Spleen (tissue), 11 donors: Measurements from ENCODE around the gene PNPO. TPM values are rescaled to one million over a fixed set of nuclear protein-coding genes. Genes with fewer than 3 reads are reported as not detected.
A peak's percentile ranks its signal among the peaks of the same experiment; 100 is the strongest.

Experiments
- DNase-seq: peaks from one replicate; pipeline ENCODE4 v3.0.0-alpha.2; 2020
- H3K27ac ChIP-seq, 8 donors: fragments of 200-600 bp; sonication (generic) in 7 of 8; 1 replicate in 4 of 8; 2 replicates in 4 of 8; pipeline versions ENCODE4 v1.5.0 to v1.8.0; 2016 to 2021; ENCODE audit warnings: inconsistent platforms in 4 of 8, mild to moderate bottlenecking in 4 of 8, moderate library complexity in 1 of 8
- H3K27me3 ChIP-seq, 7 donors: fragments of 200-600 bp; sonication (generic) in 6 of 7; replicated peaks in 1 of 7; 1 replicate in 4 of 7; 2 replicates in 3 of 7; pipeline versions ENCODE4 v1.5.0 to v1.8.0; 2016 to 2021; ENCODE audit warnings: inconsistent platforms in 3 of 7, mild to moderate bottlenecking in 1 of 7
- H3K36me3 ChIP-seq, 6 donors: fragments of 200-600 bp; sonication (generic) in 5 of 6; 1 replicate in 4 of 6; 2 replicates in 2 of 6; pipeline versions ENCODE4 v1.5.0 to v1.8.0; 2016 to 2021; ENCODE audit warnings: inconsistent platforms in 2 of 6
- H3K4me1 ChIP-seq, 6 donors: fragments of 200-600 bp; sonication (generic) in 5 of 6; 1 replicate in 3 of 6; 2 replicates in 3 of 6; pipeline versions ENCODE4 v1.5.0 to v1.8.0; 2016 to 2021; ENCODE audit warnings: inconsistent platforms in 3 of 6
- H3K4me3 ChIP-seq, 8 donors: fragments of 200-600 bp; sonication (generic) in 7 of 8; 1 replicate in 4 of 8; 2 replicates in 4 of 8; pipeline versions ENCODE4 v1.5.0 to v1.8.0; 2016 to 2021; ENCODE audit warnings: inconsistent platforms in 4 of 8, mild to moderate bottlenecking in 4 of 8, moderate library complexity in 2 of 8
- H3K9me3 ChIP-seq, 8 donors: fragments of 200-600 bp; sonication (generic) in 7 of 8; 1 replicate in 4 of 8; 2 replicates in 4 of 8; pipeline versions ENCODE4 v1.5.0 to v1.8.0; 2016 to 2021; ENCODE audit warnings: inconsistent platforms in 4 of 8
- CTCF ChIP-seq, 11 experiments: fragments of 200-600 bp in 7 of 11; fragments of 450-650 bp in 4 of 11; sonication (generic) in 4 of 11; IDR thresholded peaks in 8 of 11; conservative IDR thresholded peaks in 3 of 11; 1 replicate in 7 of 11; 2 replicates in 4 of 11; pipeline versions ENCODE4 v1.4.0 to v1.8.0; 2016 to 2021; ENCODE audit warnings: antibody characterized with exemption in 11 of 11, inconsistent platforms in 4 of 11, mild to moderate bottlenecking in 1 of 11
- POLR2A ChIP-seq, 3 donors: fragments of 450-650 bp; IDR thresholded peaks; one replicate each; pipeline ENCODE4 v1.5.1; 2017; ENCODE audit warnings: antibody characterized with exemption in 3 of 3, mild to moderate bottlenecking in 1 of 3
- POLR2AphosphoS5 ChIP-seq, 3 donors: sonication (generic); formaldehyde crosslinking; IDR thresholded peaks; one replicate each; pipeline ENCODE4 v1.5.1; 2017; ENCODE audit warnings: antibody characterized with exemption in 3 of 3
- WGBS, 5 donors: extraction: QIAGEN DNeasy Blood & Tissue Kit in 3 of 5; methylation state at CpG; one replicate each; pipeline versions ENCODE4 v1.1.5 to v1.1.7; 2013 to 2018; 5-methylcytosine and 5-hydroxymethylcytosine counted together
- intact Hi-C: fragments of 100-400 bp; cut with DNase I; formaldehyde crosslinking; loops from one replicate; pipeline ENCODE4 v1.15.0; 2023; ENCODE audit warnings: low total_unique reads
- polyA plus RNA-seq, 3 donors: library from polyadenylated mRNA; stranded (reverse); fragments of 200-250 nt; gene quantifications; one replicate each; pipeline ENCODE4 v1.2.1, GENCODE V29; 2013
- total RNA-seq, 7 donors: library from RNA; depleted of rRNA in 3 of 7; stranded (reverse); fragments of >200 nt in 3 of 7; fragmentation: NEBNext Ultra II Directional in 4 of 7; extraction: Animal tissue kit (Norgen Biotek cat#: 25700) in 4 of 7; gene quantifications; one replicate each; pipeline versions ENCODE4 v1.1.0 to v1.2.1, GENCODE V29; 2016 to 2021
- donor health status: healthy with polysubstance abuse.
- donor health status: DM: no; HTN: no; CAD: no; lungs with moderate emphysema.
- donor health status: DM: no; HTN: no; CAD: no.
- donor health status: Bipolar disorder and iron deficiency.
- donor health status: healthy.
- donor health status: DM: no; HTN: no; CAD: no.
- donor health status: DM: yes; HTN: yes; CAD: no.

PNPO gene
- total and polyA plus RNA-seq, 10 donors, result 6.1 to 28.9 (median 26.6) TPM

- H3K9me3 ChIP-seq, result no peaks in the 10 kb centered on the region
- H3K36me3 ChIP-seq, result peaks cover 0 to 33% (median 4%) of the 10 kb centered on the region in 6 donors
- intact Hi-C loops, result loop anchor here (2.0 kb wide), 1 partner anchor 45 kb away; the partner anchor contains the start of gene PNPO
- H3K4me1 ChIP-seq, result peaks cover 10 to 76% (median 45%) of the 10 kb centered on the region in 6 donors
- peak within 1 kb of the TSS; percentile 96 to 100 (median 99) for H3K27ac ChIP-seq
- 0 to 1% (median 0%) methylated on average over 9 to 70 of the region's 70 CpGs for WGBS, 5 donors
- peak; percentile 97 for DNase-seq
- H3K27me3 ChIP-seq, result no peaks in the 10 kb centered on the region
- peak within 1 kb of the TSS; percentile 62 to 83 (median 72) for H3K4me3 ChIP-seq
- peak in 2 of 3 donors; percentile 21 to 63 for TF ChIP-seq POLR2A (IDR thresholded peaks at IDR 0.05)
- peak; percentile 84 to 89 (median 88) for TF ChIP-seq POLR2AphosphoS5 (IDR thresholded peaks at IDR 0.05)
- TF ChIP-seq CTCF (IDR thresholded peaks at IDR 0.05 in 8 of 11, conservative IDR thresholded peaks at IDR 0.05 in 3 of 11), result peak in 6 of 11 experiments; percentile 17 to 78 (median 46)
These were observed 45.3 kb upstream of the PNPO start, which contains the start of gene SP2 for GRCh38 chr17:47895856-47896671. Gene SP2, plus strand, starts transcription at chr17:47896236. Its CDS starts 51 bp downstream, at chr17:47896287.

- Histone ChIP-seq H3K27ac (peak overlapping the region; percentile 96 to 100 (median 99)), H3K27me3 (no peaks in the 10 kb centered on the region), H3K9me3 (no peaks in the 10 kb centered on the region), H3K4me1 (peaks cover 10 to 77% (median 43%) of the 10 kb centered on the region in 6 donors), H3K36me3 (peaks cover 0 to 41% (median 4%) of the 10 kb centered on the region in 6 donors), H3K4me3 (peak overlapping the region; percentile 51 to 83 (median 66))
- 2 to 4% (median 3%) methylated on average over 14 to 22 of the region's 22 CpGs for whole genome bisulfite sequencing, 5 donors
- TF ChIP-seq CTCF (IDR thresholded peaks at IDR 0.05 in 8 of 11, conservative IDR thresholded peaks at IDR 0.05 in 3 of 11), result no peak
- no peak for TF ChIP-seq POLR2AphosphoS5 (IDR thresholded peaks at IDR 0.05)
- TF ChIP-seq POLR2A (IDR thresholded peaks at IDR 0.05), result no peak
- no peak for DNase-seq
- intact Hi-C loops, result loop anchor here (2.0 kb wide), 1 partner anchor 44 kb away; the partner anchor contains the start of gene PNPO
These were observed 44.5 kb upstream of the PNPO start for GRCh38 chr17:47896672-47897490.

GRCh38 chr17:47897561-47897960, 43.8 kb upstream of the PNPO start:
- intact Hi-C loops, result loop anchor here (2.0 kb wide), 1 partner anchor 43 kb away; the partner anchor contains the start of gene PNPO
- WGBS, 5 donors, result 79 to 90% (median 84%) methylated on average over 5 of the region's 5 CpGs
- H3K27me3 ChIP-seq, result no peaks in the 10 kb centered on the region
- H3K27ac ChIP-seq, result peak overlapping the region in 4 of 8 donors; percentile 98 to 100 (median 99)
- H3K36me3 ChIP-seq, result peaks cover 0 to 42% (median 4%) of the 10 kb centered on the region in 6 donors
- H3K4me1 ChIP-seq, result peaks cover 10 to 83% (median 43%) of the 10 kb centered on the region in 6 donors
- no peak for TF ChIP-seq CTCF (IDR thresholded peaks at IDR 0.05 in 8 of 11, conservative IDR thresholded peaks at IDR 0.05 in 3 of 11)
- TF ChIP-seq POLR2AphosphoS5 (IDR thresholded peaks at IDR 0.05), result no peak
- no peak for TF ChIP-seq POLR2A (IDR thresholded peaks at IDR 0.05)
- DNase-seq, result no peak
- H3K4me3 ChIP-seq, result peak overlapping the region in 4 of 8 donors; percentile 51 to 83 (median 72)
- H3K9me3 ChIP-seq, result no peaks in the 10 kb centered on the region
